ENCODE results near the gene PDPK1.

DNA sequence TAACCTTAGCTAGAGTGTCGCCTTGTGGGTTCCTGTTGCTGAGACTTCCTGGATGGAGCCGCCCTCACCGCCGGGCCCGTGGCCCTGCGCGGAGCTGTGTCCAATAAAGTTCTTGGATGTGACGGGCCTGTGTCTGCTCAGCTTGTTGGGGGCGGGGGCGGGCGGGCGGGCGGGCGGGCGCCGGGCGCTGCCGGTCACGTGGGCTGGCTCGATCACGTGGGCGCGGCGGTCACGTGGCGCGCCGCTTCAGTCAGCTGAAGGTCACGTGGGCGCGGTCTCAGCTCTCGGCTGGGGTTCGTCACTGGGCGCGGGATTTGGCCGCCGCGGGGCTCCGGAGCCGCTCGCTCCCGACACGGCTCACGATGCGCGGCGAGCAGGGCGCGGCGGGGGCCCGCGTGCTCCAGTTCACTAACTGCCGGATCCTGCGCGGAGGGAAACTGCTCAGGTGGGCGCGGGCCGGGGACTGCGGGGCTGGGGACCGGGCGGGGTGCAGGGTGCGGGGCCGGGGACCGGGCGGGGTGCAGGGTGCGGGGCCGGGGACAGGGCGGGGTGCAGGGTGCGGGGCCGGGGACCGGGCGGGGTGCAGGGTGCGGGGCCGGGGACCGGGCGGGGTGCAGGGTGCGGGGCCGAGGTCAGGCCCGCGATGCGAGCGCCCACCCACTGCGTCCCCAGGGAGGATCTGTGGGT, 17.6 kb upstream of the PDPK1 start, which contains the start of gene AMDHD2:
- TF ChIP-seq, protein P1, sequence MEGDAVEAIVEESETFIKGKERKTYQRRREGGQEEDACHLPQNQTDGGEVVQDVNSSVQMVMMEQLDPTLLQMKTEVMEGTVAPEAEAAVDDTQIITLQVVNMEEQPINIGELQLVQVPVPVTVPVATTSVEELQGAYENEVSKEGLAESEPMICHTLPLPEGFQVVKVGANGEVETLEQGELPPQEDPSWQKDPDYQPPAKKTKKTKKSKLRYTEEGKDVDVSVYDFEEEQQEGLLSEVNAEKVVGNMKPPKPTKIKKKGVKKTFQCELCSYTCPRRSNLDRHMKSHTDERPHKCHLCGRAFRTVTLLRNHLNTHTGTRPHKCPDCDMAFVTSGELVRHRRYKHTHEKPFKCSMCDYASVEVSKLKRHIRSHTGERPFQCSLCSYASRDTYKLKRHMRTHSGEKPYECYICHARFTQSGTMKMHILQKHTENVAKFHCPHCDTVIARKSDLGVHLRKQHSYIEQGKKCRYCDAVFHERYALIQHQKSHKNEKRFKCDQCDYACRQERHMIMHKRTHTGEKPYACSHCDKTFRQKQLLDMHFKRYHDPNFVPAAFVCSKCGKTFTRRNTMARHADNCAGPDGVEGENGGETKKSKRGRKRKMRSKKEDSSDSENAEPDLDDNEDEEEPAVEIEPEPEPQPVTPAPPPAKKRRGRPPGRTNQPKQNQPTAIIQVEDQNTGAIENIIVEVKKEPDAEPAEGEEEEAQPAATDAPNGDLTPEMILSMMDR (IDR thresholded peaks at IDR 0.05; ENCODE audit: low read depth, low read length): no peak
- TF ChIP-seq EZH2phosphoT487 (IDR thresholded peaks at IDR 0.05; ENCODE audit: low read depth): no peak

Data from OCI-LY3 (cell line).